ENCODE results near the gene SLC16A14. TPM values are rescaled to one million over a fixed set of nuclear protein-coding genes. Genes with fewer than 3 reads are reported as not detected.

SLC16A14 gene
- polyA plus RNA-seq, 1 donor from 2014 or later, result 0.49 TPM

DNA sequence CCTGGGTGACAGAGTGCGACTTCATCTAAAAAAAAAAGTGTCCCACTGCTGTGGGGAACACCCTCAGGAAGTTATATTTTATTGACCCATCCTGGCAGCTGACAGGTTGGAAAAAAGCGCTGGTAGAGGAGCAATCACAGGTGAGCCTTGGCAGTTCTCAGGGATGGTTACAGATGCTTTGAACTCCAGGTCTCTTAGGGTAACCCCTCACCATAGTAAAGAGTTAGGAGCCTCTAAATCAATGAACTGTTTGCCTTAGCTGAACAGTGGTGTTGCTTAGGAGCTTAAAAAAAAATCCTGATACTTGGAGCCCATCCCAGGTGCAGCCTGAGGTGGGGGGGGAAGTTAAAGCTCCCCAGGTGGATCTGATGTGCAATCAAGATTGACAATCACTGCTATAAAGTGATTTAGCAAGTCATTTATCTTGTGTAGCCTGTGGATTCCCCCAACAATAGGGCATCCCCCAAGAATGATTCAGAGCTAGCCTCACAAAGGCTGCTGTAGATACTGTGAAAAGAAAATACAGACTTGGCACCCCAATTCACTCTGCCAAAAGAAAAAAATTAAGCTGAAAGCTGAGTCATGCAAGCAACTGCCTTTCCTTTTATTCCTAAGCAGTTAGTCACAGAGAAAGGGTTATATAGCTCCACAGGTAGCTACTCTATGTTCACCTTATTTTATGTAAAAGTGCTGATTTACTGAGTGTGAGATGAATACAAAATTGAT lies 14.8 kb downstream of the SLC16A14 start:
- H3K4me3 Mint-ChIP-seq, result peak overlapping the region in 1 of 4 donors; percentile 78
- H3K9me3 Mint-ChIP-seq, result no peaks in the 10 kb centered on the region
- H3K27ac Mint-ChIP-seq, result no peak overlapping the region
- no peaks in the 10 kb centered on the region for H3K4me1 Mint-ChIP-seq
- no peaks in the 10 kb centered on the region for H3K27me3 Mint-ChIP-seq
- H3K36me3 Mint-ChIP-seq, result no peaks in the 10 kb centered on the region

GRCh38 chr2:230052299-230052698 lies 16.4 kb downstream of the SLC16A14 start:
- no peak overlapping the region for H3K27ac Mint-ChIP-seq
- no peak overlapping the region for H3K4me3 Mint-ChIP-seq
- H3K27me3 Mint-ChIP-seq, result no peaks in the 10 kb centered on the region
- H3K4me1 Mint-ChIP-seq, result peaks cover 0 to 4% (median 3%) of the 10 kb centered on the region in 3 donors
- no peaks in the 10 kb centered on the region for H3K36me3 Mint-ChIP-seq
- H3K9me3 Mint-ChIP-seq, result no peaks in the 10 kb centered on the region

DNA sequence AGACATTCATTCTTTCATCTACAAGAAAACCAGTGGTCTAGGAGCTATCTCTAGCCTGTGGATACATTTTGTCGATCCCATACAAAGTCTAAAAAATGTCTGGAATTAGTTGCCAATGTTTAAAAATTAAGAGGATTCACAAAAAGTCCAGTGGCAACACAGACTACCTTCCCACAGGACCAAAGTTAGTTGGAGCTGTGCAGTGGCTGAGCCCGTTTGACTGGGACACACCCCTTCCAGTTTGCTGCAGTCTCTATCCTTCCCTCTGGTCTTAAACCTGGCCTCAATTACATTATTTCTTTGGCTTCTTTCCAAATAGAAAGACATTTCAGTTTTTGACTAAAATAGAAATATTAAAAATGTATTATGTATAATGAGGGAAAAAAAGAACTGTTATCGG lies 18.6 kb downstream of the SLC16A14 start:
- Mint-ChIP-seq H3K27ac (no peak overlapping the region), H3K36me3 (peaks cover 4% of the 10 kb centered on the region), H3K4me1 (peaks cover 0 to 4% (median 3%) of the 10 kb centered on the region in 3 donors), H3K4me3 (no peak overlapping the region), H3K27me3 (no peaks in the 10 kb centered on the region), H3K9me3 (no peaks in the 10 kb centered on the region)

- peaks cover 0 to 4% (median 3%) of the 10 kb centered on the region in 3 donors for H3K4me1 Mint-ChIP-seq
- no peaks in the 10 kb centered on the region for H3K9me3 Mint-ChIP-seq
- no peak overlapping the region for H3K27ac Mint-ChIP-seq
- no peak overlapping the region for H3K4me3 Mint-ChIP-seq
- H3K36me3 Mint-ChIP-seq, result peaks cover 7% of the 10 kb centered on the region
- H3K27me3 Mint-ChIP-seq, result no peaks in the 10 kb centered on the region
Measured at GRCh38 chr2:230048010-230048671, 20.6 kb downstream of the SLC16A14 start.

- Mint-ChIP-seq H3K27ac (no peak overlapping the region), H3K27me3 (no peaks in the 10 kb centered on the region), H3K9me3 (peaks cover 2 to 3% (median 3%) of the 10 kb centered on the region in 3 donors), H3K4me1 (peaks cover 0 to 4% (median 3%) of the 10 kb centered on the region in 3 donors), H3K4me3 (no peak overlapping the region), H3K36me3 (peaks cover 11% of the 10 kb centered on the region)
Measured at GRCh38 chr2:230046491-230046890, 22.2 kb downstream of the SLC16A14 start.

GRCh38 chr2:230043461-230043860 lies 25.3 kb downstream of the SLC16A14 start:
- peaks cover 0 to 4% (median 3%) of the 10 kb centered on the region in 3 donors for H3K4me1 Mint-ChIP-seq

DNA sequence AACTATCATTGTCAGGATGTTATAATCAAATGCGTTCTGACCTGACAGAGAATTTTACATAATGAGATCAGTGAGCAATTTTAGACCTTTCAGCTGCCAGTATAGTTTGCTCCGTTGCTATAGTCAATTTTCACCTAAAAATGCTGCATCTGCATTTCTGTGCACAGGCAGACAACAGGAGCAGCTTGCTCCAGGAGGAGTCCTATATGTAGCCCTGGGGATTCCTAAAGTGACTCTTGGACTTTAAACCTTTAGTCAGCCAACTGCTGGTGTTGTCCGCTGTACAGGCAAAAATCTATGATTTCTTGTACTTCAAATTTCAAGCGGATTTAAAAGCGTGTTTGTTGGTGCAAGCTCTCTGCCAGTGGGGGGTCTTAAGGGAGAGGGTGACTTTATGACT lies 25.7 kb downstream of the SLC16A14 start:
- peaks cover 2 to 3% (median 3%) of the 10 kb centered on the region in 3 donors for H3K9me3 Mint-ChIP-seq
- H3K36me3 Mint-ChIP-seq, result peaks cover 11% of the 10 kb centered on the region
- H3K4me1 Mint-ChIP-seq, result no peaks in the 10 kb centered on the region
- no peak overlapping the region for H3K27ac Mint-ChIP-seq
- no peak overlapping the region for H3K4me3 Mint-ChIP-seq
- no peaks in the 10 kb centered on the region for H3K27me3 Mint-ChIP-seq

More at GRCh38 chr2:230043461-230043860, 25.3 kb downstream of the SLC16A14 start:
- H3K27ac Mint-ChIP-seq, result no peak overlapping the region
- no peak overlapping the region for H3K4me3 Mint-ChIP-seq
- peaks cover 2 to 3% (median 3%) of the 10 kb centered on the region in 3 donors for H3K9me3 Mint-ChIP-seq
- peaks cover 11% of the 10 kb centered on the region for H3K36me3 Mint-ChIP-seq
- H3K27me3 Mint-ChIP-seq, result no peaks in the 10 kb centered on the region

DNA sequence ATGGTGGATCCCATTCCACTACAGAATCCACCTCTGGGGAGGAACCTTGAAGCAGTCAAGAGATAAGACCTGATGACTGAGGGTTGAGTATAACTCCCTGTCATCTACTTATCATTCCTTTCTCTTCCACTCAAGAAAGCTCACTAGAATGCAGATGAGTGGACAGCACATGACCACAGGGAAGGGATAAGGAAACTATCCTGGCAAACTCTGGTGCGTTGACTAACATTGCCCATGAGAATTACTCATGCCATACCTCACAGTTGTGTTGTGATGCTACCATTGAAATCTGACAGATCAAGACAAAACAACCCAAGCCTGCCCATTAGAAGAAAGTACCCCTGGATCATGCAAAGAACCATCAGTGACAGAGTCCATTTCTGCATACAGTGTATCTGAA lies 26.5 kb downstream of the SLC16A14 start:
- Mint-ChIP-seq H3K9me3 (peaks cover 2 to 3% (median 3%) of the 10 kb centered on the region in 3 donors), H3K36me3 (peaks cover 13% of the 10 kb centered on the region), H3K27me3 (no peaks in the 10 kb centered on the region), H3K4me3 (no peak overlapping the region), H3K4me1 (no peaks in the 10 kb centered on the region), H3K27ac (no peak overlapping the region)

DNA sequence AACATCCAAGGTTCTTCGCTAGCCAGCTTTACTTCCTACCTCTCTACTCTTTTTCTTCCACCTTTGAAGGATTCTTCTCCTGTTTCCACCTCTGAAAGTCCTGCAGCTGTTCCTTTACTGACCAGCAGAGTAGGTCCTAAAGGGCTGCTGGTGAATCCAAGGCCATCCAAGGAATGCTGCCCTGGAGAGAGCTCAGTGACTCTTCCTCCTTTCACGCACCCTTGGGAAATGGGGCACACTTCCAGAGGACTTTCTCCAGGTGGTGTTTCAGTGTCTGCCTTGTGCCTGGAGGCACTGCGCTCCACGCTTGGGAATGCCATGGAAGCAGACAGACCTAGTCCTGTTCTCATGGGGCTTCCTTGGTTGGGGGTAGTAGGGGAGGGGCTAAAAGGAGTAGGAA lies 45.4 kb downstream of the SLC16A14 start:
- Mint-ChIP-seq H3K27ac (no peak overlapping the region), H3K4me1 (no peaks in the 10 kb centered on the region), H3K4me3 (no peak overlapping the region), H3K9me3 (no peaks in the 10 kb centered on the region), H3K27me3 (no peaks in the 10 kb centered on the region), H3K36me3 (no peaks in the 10 kb centered on the region)

- Mint-ChIP-seq H3K4me1 (no peaks in the 10 kb centered on the region), H3K4me3 (no peak overlapping the region), H3K27ac (no peak overlapping the region), H3K27me3 (no peaks in the 10 kb centered on the region), H3K9me3 (peaks cover 0 to 3% (median 0%) of the 10 kb centered on the region in 3 donors), H3K36me3 (peaks cover 6% of the 10 kb centered on the region)
Measured at GRCh38 chr2:230019742-230020141, 49.0 kb downstream of the SLC16A14 start.

DNA sequence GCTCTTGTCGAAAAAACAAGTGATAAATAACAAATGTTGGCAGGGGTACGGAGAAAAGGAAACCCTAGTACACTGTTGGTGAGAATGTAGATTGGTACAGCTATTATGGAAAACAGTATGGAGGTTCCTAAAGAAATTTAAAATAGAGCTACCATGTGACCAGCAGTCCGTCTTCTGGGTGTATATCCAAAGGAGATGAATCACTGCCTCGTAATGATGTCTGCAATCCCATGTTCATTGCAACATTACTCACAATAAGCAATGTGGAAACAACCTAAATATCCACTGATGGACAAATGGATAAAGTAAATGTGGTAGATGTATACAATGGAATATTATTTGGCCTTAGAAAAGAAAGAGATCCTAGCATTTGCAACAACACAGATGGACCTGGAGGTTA lies 50.6 kb downstream of the SLC16A14 start:
- Mint-ChIP-seq H3K4me3 (no peak overlapping the region), H3K27me3 (no peaks in the 10 kb centered on the region), H3K27ac (no peak overlapping the region), H3K36me3 (peaks cover 7% of the 10 kb centered on the region), H3K9me3 (peaks cover 0 to 3% (median 0%) of the 10 kb centered on the region in 3 donors), H3K4me1 (no peaks in the 10 kb centered on the region)

- H3K9me3 Mint-ChIP-seq, result peaks cover 0 to 3% (median 0%) of the 10 kb centered on the region in 3 donors
- H3K36me3 Mint-ChIP-seq, result peaks cover 7% of the 10 kb centered on the region
- no peak overlapping the region for H3K27ac Mint-ChIP-seq
- H3K27me3 Mint-ChIP-seq, result no peaks in the 10 kb centered on the region
- H3K4me3 Mint-ChIP-seq, result no peak overlapping the region
- H3K4me1 Mint-ChIP-seq, result no peaks in the 10 kb centered on the region
Measured at GRCh38 chr2:230016844-230017243, 51.9 kb downstream of the SLC16A14 start.

DNA sequence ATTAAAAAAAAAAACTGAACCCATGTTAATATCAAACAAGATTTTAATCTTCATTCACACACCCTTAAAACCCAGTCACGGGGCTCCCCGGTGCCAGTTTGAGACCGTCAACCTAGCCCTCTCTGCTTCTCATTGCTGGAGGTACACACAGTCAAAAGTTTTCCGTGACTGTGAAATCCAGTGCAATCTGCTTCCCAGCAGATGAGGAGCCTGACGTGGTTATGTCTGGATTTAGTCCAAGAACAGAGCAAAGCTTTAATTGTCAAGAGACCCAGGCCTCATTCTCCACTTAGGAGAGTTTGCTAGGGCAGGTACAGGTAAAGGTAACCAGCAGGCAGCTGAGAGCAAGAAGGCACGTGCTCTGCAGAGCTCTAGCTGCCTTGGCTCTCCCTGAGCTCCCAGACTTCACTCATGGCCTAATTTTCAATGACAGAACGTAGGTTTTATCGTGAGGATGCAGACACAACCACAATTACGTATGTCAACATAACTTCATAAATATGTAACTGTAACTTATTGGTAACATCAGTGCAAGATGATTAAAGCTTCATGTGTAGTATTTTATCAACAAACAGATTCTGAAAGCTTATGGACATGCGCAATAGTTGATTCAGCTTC lies 56.3 kb downstream of the SLC16A14 start:
- H3K4me3 Mint-ChIP-seq, result no peak overlapping the region

DNA sequence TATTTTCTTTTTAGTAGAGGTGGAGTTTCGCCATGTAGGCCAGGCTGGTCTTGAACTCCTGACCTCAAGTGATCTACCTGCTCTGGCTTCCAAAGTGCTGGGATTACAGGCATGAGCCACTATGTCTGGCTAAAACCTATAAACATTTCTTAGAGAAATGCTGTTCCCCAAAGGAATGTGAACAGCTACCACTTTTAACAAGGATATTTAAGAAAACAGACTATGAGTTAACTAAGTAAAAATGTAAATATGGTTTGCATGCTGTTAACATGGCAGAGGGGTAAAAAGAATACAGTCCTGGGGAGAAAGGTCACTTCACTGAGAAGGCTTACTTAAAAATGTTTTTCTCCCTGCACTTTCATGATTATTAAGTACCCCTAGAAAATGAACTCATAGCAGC lies 57.1 kb downstream of the SLC16A14 start:
- Mint-ChIP-seq H3K4me3 (no peak overlapping the region), H3K4me1 (peaks cover 3 to 6% (median 4%) of the 10 kb centered on the region in 3 donors), H3K27me3 (no peaks in the 10 kb centered on the region), H3K9me3 (peaks cover 0 to 3% (median 0%) of the 10 kb centered on the region in 3 donors), H3K27ac (peak overlapping the region in 1 of 3 donors; percentile 27), H3K36me3 (peaks cover 7% of the 10 kb centered on the region)

More for the DNA sequence above, 56.3 kb downstream of the SLC16A14 start:
- Mint-ChIP-seq H3K36me3 (peaks cover 7% of the 10 kb centered on the region), H3K4me1 (peaks cover 3 to 6% (median 4%) of the 10 kb centered on the region in 3 donors), H3K27ac (peak overlapping the region in 1 of 3 donors; percentile 27), H3K27me3 (no peaks in the 10 kb centered on the region), H3K9me3 (peaks cover 0 to 3% (median 0%) of the 10 kb centered on the region in 3 donors)

GRCh38 chr2:230010501-230010900 lies 58.2 kb downstream of the SLC16A14 start:
- Mint-ChIP-seq H3K9me3 (no peaks in the 10 kb centered on the region), H3K27ac (no peak overlapping the region), H3K27me3 (no peaks in the 10 kb centered on the region), H3K36me3 (peaks cover 7% of the 10 kb centered on the region), H3K4me1 (peaks cover 3 to 6% (median 4%) of the 10 kb centered on the region in 3 donors), H3K4me3 (no peak overlapping the region)

Data from IgD-negative memory B cell (primary cell).